ENCODE results near the gene SLC6A6.

The SLC6A6 gene

GRCh38 chr3:14371573-14372474 lies 30.6 kb upstream of the SLC6A6 start:
- no peak for TF ChIP-seq CTCF (IDR thresholded peaks at IDR 0.05; ENCODE audit: low read depth, low read length)
- DNase-seq (ENCODE audit: low read depth, low spot score): peak; percentile 52
- no peak overlapping the region for H3K4me3 ChIP-seq (ENCODE audit: low read depth, low read length)
- in situ Hi-C loops (cut with HindIII; ENCODE audit: low sequenced_read_pairs): no loop called here

GRCh38 chr3:14372587-14372986 lies 29.8 kb upstream of the SLC6A6 start:
- in situ Hi-C loops (cut with HindIII; ENCODE audit: low sequenced_read_pairs): no loop called here
- H3K4me3 ChIP-seq (ENCODE audit: low read depth, low read length): no peak overlapping the region
- no peak for DNase-seq (ENCODE audit: low read depth, low spot score)
- no peak for TF ChIP-seq CTCF (IDR thresholded peaks at IDR 0.05; ENCODE audit: low read depth, low read length)

- no peak for DNase-seq (ENCODE audit: low read depth, low spot score)
- no peak overlapping the region for H3K4me3 ChIP-seq (ENCODE audit: low read depth, low read length)
- no peak for TF ChIP-seq CTCF (IDR thresholded peaks at IDR 0.05; ENCODE audit: low read depth, low read length)
- in situ Hi-C loops (cut with HindIII; ENCODE audit: low sequenced_read_pairs): no loop called here
Observed at GRCh38 chr3:14373753-14374376, 28.5 kb upstream of the SLC6A6 start.

GRCh38 chr3:14374444-14374883 lies 27.9 kb upstream of the SLC6A6 start:
- no peak for TF ChIP-seq CTCF (IDR thresholded peaks at IDR 0.05; ENCODE audit: low read depth, low read length)
- H3K4me3 ChIP-seq (ENCODE audit: low read depth, low read length): no peak overlapping the region
- no peak for DNase-seq (ENCODE audit: low read depth, low spot score)
- in situ Hi-C loops (cut with HindIII; ENCODE audit: low sequenced_read_pairs): no loop called here

GRCh38 chr3:14375192-14375591 lies 27.2 kb upstream of the SLC6A6 start:
- no peak overlapping the region for H3K4me3 ChIP-seq (ENCODE audit: low read depth, low read length)
- no peak for TF ChIP-seq CTCF (IDR thresholded peaks at IDR 0.05; ENCODE audit: low read depth, low read length)
- in situ Hi-C loops (cut with HindIII; ENCODE audit: low sequenced_read_pairs): no loop called here
- DNase-seq (ENCODE audit: low read depth, low spot score): no peak

- no peak for TF ChIP-seq CTCF (IDR thresholded peaks at IDR 0.05; ENCODE audit: low read depth, low read length)
- DNase-seq (ENCODE audit: low read depth, low spot score): no peak
- in situ Hi-C loops (cut with HindIII; ENCODE audit: low sequenced_read_pairs): no loop called here
- no peak overlapping the region for H3K4me3 ChIP-seq (ENCODE audit: low read depth, low read length)
Observed at GRCh38 chr3:14376348-14377043, 25.9 kb upstream of the SLC6A6 start.
